ENCODE data around the gene FAM229B.
"Not testable (repeated sequence)": the region's sequence is repeated elsewhere in the genome, so short reads cannot be mapped to it uniquely, and the experiment has no call there.

Gene FAM229B

DNA sequence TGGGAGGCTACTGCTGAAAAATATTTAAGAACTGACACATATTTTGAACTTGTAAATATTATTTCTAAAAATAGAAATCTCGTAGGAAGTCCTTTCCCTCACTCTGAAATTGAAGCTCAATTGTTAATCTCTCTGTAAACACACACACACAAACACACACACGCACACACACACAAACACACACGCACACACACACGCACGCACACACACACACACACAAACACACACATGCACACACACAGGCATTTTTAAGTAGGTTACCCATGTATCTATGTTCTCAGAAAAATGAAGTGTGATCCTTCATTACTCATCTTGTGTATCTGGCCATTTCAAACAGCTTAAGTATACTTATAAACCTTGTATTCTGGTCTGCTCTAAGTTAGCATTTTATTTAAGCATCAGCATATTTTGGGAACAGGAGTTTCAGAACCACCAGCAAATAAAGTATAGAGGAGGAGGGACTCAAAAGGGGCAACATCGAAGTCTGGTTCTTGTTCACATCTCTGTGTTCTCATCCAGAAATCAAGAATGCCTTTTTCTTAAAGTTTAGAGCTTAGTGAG lies 21.9 kb upstream of the FAM229B start:
- FAIRE-seq: no peak

DNA sequence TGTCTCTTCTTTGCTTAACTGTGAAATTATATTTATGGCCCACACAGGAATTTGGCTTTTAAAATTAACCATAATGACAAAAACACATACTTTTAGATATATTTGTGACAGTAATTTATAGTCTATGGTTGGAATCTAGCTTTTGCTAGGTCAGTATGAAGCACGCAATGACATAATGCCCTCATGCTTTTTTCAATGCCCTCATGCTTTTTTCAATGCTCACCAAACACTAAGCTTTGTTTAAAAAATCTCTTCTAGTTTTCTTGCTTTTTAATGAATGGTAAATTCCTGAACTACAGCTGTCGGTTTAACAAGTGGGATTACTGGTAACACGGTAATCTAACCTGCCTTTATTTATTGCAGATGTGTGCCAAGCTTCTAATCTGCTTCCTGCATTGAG lies 20.8 kb upstream of the FAM229B start:
- FAIRE-seq: no peak

DNA sequence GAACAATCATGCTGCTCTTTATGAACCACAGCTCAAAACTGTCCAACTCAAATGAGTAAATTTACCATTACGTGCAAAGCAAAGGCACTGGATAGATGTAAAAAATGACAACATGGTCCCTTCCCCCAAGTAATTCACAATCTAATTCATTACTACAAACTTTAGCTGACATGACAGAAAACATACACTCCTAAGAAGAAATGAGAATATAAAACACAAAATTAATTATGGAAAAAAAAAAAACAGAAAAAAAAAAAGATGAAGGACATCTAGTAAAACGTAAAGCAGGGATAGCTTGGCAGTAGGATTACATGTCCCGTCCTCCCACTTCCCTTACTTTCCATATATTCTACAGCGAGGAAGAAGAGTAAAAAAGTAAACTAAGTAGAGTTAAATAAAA lies 5.8 kb upstream of the FAM229B start:
- no peak for FAIRE-seq

DNA sequence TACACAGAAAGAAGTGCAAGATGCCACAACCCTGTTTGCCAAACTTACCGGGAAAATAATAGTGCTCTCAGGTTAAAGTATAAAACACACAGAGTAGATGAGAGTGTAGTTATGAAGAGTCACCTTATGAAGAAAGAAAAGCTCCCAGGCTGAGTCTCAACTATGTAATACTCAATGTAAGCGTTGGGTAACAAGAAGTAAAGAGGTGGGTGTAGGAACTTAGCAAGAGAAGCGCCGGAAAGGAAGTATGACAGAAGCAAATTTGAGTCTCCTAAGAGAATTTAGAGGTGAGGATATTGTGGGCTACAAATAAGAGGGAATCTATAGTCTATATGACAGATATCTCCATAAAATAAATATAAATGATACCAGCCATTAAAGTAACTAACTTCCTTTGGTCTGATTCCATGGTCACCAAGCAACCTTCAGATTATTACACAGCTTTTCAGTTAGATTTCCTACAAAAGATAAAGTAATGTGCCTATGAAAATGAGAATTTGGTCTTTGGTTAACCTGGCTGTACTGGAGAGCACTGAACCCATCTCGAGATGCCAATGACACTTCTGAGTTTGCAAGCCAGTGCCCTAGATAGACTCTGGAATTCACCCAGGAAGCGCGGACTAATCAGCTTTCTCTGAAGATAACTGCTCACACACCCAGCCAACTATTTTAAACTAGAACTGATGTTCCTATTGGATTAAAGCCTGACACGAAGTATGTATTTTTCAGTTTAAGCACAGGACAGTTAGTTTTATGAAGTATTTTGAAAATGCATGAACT lies 1.9 kb upstream of the FAM229B start:
- FAIRE-seq: no peak

DNA sequence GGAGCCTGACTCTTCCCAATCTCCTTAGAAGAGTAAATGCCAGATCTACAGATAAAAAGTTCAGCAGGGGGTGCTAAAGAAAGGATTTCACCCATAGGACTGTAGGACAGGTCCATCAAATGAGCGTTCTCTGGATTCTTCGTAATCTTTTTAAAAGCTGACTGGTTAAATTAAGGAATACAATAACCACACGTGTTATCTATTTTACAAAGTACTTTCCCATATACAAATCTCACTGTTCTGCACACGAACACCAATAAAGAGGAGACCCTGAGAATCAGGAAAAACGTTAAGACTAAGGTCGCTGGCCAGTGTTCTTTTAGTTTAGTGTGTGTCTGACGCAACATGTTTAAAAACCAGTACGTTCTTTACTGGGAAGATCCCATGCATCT lies 651 bp upstream of the FAM229B start:
- no peak for FAIRE-seq

DNA sequence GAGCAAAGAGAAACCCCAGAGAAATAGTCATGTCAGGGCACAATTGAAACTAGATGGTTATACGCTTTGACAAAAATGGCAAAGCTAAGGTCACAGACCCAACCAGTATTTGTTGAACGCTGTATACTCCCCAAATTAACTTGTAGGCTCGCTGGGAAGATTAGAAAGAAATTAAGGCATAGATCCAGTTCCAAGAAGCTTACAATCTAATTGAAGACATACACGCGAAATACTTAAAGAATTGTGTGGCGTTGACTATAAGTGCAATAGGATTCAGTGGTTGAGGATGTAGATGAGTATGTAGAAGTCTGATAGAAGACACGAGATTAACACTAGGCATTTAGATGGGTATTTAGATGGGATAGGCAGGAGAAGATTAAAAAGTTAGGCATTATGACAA lies 525 bp downstream of the FAM229B start:
- FAIRE-seq: no peak

DNA sequence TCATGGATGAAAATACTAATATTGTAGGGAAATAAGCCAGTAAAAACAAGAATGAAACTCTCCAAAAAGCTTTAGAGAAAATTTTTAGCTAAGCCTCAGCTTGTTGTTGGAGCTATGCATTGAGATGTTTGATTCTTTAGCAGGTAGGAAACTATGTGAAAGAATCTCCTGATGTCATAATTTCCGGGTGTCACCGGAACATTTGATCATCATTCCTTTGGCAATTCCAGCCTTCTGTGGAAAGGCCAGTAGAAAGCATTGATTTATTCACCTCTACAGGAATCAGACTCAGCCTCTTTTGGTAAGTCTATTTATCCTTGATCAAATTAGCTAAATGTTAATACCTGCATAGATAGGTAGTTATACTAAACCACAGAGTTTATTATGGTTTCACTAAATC lies 9.5 kb downstream of the FAM229B start:
- no peak for FAIRE-seq

DNA sequence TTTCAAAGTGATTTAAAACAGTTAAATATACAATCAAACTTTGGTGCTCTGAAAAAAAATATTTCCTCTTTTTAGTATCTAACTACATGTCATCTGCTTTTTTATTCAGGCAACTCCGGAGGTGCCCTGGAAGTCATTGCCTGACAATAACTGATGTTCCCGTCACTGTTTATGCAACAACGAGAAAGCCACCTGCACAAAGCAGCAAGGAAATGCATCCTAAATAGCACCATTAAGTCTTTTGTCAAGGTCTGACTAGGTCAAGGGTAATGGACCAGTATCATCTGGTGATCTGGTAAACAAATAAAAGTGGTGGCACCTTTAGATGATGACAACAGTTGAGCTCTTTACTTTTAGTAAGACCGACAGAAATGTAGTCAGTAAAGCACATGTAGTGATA lies 13.2 kb downstream of the FAM229B start:
- no peak for FAIRE-seq

DNA sequence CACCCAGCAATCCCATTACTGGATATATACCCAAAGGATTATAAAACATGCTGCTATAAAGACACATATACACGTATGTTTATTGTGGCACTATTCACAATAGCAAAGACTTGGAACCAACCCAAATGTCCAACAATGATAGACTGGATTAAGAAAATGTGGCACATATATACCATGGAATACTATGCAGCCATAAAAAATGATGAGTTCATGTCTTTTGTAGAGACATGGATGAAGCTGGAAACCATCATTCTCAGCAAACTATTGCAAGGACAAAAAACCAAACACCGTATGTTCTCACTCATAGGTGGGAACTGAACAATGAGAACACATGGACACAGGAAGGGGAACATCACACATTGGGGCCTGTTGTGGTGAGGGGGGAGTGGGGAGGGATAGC lies 18.6 kb downstream of the FAM229B start:
- not testable (repeated sequence) for FAIRE-seq

DNA sequence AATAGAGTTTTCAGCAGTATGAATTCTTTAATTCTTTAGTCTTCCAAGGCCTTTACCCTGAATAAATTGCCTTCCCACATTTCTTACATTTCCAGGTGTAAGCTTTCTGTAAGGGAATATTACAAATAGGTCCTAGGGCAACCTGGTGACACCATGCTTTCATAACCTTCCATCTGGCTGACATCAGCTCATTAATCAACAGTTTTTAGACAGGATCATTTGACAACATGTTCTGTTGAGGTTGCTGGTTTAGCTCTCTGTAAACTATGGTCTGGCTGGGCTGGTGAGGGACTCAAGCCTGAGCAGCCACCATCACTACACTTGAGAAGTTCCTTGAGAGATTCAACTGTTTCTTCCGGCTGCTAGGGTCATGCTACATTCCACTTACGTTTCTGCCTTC lies 19.2 kb downstream of the FAM229B start:
- FAIRE-seq: no peak

DNA sequence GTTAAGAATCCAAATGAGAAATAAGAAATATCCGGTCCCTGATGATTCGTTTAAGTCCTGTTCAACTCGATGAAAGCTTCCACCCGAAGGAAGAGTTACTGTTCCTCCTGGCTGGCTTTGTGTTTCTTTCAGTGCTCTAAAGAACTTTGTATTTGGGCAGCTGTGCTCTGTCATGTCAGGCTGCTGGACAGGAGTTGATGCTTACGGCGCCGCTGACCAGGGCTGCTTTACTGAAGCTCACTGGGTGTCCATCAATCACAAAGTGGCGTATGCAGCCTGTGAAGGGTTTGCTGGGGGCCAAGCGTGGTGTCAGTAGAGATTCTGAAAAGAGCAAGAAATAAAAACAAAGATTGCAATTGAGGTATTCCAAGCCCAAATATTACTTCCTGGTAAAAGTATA lies 21.9 kb downstream of the FAM229B start:
- FAIRE-seq: no peak

DNA sequence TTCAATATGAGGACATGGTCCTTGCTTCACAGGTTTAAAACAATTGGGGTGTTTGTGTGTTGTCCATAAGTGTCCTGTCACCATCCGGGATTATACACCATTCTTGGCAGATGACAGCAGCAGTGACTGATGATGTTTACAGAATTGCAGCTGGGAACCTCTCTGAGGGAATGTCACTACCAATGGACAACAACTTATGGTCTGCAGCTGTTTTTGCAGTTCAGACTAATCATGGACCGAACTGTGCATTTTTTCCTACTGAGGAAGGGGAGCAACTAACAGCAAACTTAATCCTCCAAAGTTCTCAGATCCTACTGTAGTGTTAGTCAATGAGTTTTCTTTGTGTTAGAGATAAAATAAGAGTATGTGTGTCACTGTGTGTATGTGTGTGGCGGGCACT lies 26.0 kb downstream of the FAM229B start:
- no peak for FAIRE-seq

DNA sequence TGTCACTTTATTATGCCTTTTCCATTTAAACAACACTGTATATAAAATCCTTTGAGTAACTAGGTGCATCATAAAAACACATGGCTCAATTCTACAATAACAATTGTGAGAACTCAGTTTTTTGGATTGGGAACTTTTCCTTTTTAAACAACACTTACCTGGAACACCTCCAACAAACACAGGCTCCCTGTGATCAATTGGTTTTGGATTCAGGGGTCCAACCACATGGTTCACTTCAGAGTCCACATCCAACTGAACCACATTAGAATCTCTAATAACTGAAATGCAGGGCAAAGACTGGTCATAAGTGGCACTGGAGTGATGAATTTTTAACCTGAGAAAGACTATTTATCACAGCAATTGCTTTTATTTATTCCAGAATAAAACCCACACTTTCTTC lies 26.5 kb downstream of the FAM229B start:
- FAIRE-seq: no peak

DNA sequence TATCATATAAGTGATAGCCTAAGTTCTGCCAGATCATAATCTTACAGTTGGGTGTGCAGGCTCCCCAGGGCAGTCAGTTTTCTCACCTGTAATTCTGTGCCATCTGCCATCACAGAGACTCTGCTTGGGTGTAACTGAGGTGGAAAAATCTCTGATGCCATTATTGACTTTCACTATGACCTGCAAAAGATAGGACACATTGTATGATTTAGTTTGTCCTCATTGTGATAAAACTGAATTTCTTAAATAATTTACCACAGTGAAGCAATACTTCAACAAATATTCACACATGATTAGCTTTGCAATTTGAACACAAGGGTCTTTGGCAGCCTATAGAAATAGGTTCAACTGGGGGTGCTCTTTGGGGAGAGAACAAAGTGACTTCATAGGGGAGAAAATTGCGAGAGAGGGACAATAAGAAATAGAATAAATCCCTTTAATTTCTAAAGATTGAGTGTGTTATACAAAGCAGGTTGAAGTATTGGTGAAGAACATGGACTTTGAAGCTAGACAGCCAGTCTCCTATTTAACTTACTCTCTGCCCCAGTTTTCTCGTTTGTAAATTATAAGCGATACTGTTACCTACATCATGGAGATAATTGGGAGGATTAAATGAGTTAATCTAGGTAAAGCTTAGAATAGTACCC lies 27.3 kb downstream of the FAM229B start:
- FAIRE-seq: no peak

DNA sequence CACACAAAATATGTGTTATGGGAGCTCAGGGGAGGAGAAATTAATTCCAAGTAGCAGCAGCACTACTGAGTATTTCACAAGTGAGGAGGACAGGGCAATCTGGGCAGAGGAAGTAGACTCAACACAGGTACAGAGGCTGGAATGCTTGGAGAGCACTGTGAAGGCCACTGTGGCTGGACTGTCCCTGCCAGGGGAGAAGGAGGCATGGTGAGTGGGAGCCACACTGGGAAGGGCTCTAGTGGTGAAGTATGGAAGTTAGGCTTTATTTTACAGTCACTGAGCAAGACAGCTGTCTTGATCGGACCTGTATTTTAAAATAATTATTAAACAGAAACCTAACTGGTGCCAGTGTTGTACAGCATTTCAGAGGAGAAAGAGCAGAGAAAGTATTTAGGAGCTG lies 28.8 kb downstream of the FAM229B start:
- FAIRE-seq: no peak

DNA sequence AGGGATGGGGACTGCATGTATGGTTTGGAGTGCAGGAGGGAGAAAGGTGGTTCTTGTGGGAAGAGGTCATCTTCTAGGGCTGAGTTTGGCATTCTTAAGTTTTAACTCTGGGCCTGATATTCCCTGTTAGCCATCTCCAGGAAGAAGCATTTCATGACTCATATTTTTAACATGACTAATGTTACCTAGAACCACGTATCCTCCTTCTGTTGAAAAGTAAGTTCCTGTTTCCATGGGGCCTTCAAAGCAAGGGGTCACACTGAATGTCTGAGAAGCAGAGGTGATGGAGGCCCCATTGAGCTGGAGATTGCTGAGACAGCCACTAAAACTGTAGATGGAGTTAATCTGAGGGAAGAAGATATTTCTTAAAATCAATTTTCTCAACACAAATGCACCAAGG lies 30.2 kb downstream of the FAM229B start:
- FAIRE-seq: no peak

DNA sequence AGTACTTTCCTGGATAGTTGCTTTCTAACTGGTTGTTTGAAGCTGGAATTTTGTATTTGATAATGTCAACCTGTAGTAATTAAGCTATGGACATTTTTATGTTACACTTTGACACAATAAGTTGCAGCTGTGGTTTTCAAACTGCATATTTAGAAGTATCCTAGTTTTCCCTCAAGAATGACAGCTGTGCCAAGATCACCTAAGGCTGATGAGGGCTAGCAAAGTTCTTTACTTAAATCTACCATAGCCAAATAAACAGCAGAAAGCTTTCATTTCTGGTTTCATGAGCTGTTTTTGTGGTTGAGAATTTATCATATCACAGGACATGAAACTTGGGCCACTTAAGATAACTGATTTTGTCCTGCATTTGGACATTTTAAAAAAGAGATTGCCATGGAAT lies 30.6 kb downstream of the FAM229B start:
- FAIRE-seq: no peak

DNA sequence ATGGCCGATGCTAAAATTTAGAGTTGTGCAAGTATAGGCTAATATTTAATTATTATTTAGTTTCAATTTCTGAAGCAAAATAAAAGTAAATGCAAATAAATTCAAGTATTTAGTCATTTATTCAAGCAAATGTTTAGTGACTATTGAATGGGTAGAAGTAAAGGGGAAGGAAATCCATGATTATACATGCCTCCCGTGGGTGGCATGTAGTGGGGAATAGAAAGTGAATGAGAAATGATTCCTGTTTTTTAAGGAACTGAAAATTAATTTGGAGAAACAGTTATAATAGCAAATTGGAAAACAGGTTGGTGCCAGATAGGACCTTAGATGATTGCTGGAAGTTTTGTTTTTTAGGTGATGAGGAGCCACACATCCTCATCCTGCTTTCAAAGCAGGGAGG lies 35.4 kb downstream of the FAM229B start:
- no peak for FAIRE-seq

DNA sequence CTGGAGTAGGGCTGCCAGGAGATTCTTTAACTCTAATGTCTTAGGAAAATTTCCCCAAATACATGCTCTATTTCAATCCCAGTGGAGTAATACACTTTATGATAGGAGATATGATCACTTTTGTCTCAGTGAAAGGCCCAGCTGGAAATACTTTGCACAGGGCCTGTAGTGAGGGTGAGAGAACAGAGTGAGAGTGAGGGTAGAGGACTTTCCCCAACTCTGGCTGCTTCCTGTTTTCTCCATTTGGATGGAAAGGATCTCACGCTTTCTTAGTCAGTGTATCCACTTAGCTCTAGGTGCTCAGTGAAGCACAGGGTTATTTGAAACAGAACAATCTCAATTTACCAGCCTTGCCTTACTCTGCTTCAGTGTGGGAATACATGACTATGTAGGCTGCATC lies 36.6 kb downstream of the FAM229B start:
- FAIRE-seq: no peak

DNA sequence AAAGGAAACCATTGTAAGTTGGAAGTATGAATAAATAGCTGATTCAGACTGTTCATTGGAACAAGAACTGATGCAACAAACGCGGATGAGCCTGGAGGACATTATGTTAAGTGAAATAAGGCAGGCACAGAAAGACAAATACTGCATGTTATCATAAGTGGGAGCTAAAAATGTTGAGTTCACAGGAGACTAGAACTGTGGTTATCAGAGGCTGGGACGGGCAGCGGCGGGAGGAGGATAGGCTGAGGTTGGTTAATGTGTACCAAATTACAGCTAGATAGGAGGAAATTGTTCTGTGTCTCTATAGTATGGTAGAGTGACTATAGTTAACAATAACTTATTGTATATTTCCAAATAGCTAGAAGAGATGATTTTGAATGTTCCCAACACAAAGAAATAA lies 40.8 kb downstream of the FAM229B start:
- FAIRE-seq: no peak

DNA sequence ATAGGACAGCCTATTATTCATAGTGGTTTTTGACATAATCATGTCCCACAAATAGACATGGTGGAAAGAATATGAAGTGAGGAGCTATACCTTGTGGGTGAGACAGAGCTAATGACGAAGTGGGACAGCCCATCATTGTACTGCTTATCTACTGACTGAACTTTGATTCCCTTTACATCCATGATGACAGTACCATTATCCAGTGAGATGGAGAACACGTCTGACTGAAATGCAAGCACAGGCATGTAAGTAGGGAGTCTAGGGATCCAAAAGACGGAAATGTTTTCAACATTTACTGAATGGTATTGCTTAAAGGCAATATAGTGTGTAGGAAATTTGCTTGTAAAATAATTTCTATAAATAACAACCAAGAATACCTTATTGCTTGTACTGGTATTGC lies 43.5 kb downstream of the FAM229B start:
- FAIRE-seq: no peak

DNA sequence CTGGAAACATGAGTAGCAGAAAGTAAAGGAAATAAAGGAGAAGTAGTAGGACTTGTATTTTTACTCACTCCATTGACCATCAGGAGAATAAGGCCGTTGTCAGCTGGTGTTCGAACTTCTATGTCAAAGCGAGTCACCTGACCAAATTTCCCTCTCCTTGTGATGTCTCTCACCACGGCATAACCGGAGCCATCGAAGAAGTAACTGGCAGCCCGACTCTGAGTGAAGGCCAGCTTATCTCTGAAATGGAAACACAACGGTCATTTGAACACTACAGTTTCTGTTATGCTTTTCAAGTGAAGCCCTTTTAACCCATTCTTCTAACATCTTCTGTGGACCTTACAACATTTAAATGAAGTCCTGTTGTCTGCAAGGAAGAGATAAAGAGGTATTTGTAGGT lies 51.7 kb downstream of the FAM229B start:
- no peak for FAIRE-seq

DNA sequence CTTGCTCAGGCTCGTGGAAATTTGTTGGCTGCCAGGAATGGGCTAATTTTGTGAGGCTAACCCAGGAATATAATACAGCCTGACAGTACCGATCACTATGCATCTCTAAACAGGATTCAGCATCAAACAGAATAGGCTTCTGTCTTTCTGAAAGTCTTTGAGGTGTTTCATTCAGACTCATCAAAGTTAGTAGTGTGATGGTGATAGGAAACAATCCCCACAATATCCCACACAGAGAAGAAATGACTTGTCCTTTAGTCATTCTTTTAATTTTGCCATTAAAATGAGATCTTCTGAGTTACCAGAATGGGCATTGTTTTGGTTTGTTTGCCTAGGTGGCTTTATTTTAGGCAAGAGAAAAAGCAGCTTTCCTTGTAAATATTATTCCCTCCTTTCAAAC lies 54.3 kb downstream of the FAM229B start:
- FAIRE-seq: no peak

DNA sequence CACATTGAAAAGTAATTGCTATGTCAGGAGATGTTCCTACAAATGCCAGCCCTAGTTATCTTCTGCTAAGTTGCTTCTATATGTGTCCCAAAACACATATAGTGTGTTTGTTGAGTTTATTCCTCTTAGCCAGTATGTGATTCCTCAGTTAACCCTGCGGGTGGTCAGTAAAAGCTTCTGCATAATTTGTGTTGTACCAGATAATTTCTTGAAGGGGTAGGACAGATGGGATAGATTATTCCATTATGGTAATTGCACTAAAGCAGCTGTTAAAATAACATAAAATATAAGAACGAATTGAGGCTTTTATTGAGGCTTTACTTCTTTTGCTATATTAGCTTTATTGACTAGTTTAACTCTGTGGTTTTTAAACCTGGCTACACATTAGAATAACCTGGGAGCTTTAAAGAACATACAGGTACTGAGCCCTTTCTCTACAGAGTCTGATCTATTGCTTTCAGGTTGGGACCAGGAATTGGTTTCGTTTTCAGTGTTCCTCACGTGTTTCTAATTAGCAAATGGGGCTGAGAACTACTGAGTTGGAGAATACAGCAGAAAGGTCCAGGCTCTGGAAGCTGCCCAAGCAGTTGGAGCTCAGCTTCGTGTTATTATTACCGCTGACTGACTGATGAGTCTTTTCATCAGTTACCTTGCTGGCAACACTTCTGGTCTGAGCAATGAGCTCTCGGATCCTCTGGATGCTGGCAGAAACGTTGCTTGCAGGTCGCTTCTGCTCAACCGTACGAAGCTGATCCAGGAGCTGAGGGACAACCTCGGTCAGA lies 56.9 kb downstream of the FAM229B start:
- FAIRE-seq: no peak

Data from G401.6 (cell line).